OCI-LY1 (cell line): ENCODE data around the gene ACOT8.

Source experiments
- H2AFZ ChIP-seq: fragments of 200-600 bp; sonication (generic), shearing (Covaris generic); 2 replicates; pipeline ENCODE4 v1.6.0; 2014; ENCODE audit warnings: antibody characterized with exemption, mild to moderate bottlenecking, low read length
- H3F3A ChIP-seq: fragments of 200-600 bp; sonication (generic), shearing (Covaris generic); 2 replicates; pipeline ENCODE4 v1.6.0; 2014; ENCODE audit warnings: mild to moderate bottlenecking, antibody characterized with exemption, low read length, moderate library complexity; ENCODE audit not compliant: insufficient read depth
- H3K27ac ChIP-seq: fragments of 200-600 bp; sonication (generic); 2 replicates; pipeline ENCODE4 v1.5.1; 2014; ENCODE audit warnings: low read length, mixed run types, mild to moderate bottlenecking, low read depth; ENCODE audit not compliant: poor library complexity, severe bottlenecking
- H3K27me3 ChIP-seq: fragments of 200-600 bp; sonication (generic); 2 replicates; pipeline ENCODE4 v1.6.0; 2014; ENCODE audit warnings: antibody characterized with exemption, mild to moderate bottlenecking, low read length, moderate library complexity; ENCODE audit not compliant: insufficient read depth
- H3K36me3 ChIP-seq: fragments of 200-600 bp; sonication (generic); 2 replicates; pipeline ENCODE4 v1.6.1; 2014; ENCODE audit warnings: mild to moderate bottlenecking, antibody characterized with exemption, low read length, moderate library complexity, mixed read lengths; ENCODE audit not compliant: insufficient read depth
- H3K4me1 ChIP-seq: fragments of 200-600 bp; sonication (generic); 2 replicates; pipeline ENCODE4 v1.5.1; 2014; ENCODE audit warnings: mild to moderate bottlenecking, low read length, moderate library complexity; ENCODE audit not compliant: insufficient read depth, severe bottlenecking
- H3K4me2 ChIP-seq: fragments of 200-600 bp; sonication (generic), shearing (Covaris generic); 2 replicates; pipeline ENCODE4 v1.6.1; 2014; ENCODE audit warnings: low read length
- H3K4me3 ChIP-seq: fragments of 200-600 bp; sonication (generic); 2 replicates; pipeline ENCODE4 v1.5.1; 2014; ENCODE audit warnings: low read length, low read depth, mild to moderate bottlenecking, mixed read lengths; ENCODE audit not compliant: poor library complexity, severe bottlenecking
- H3K79me2 ChIP-seq: fragments of 200-600 bp; shearing (Covaris generic); 2 replicates; pipeline ENCODE4 v1.6.1; 2016; ENCODE audit warnings: mixed run types, low read length, mixed read lengths; ENCODE audit not compliant: insufficient read depth
- H3K9ac ChIP-seq: fragments of 200-600 bp; sonication (generic), shearing (Covaris generic); 2 replicates; pipeline ENCODE4 v1.6.1; 2014; ENCODE audit warnings: mild to moderate bottlenecking, low read length, mixed read lengths
- H3K9me2 ChIP-seq: fragments of 200-600 bp; sonication (generic), shearing (Covaris generic); 2 replicates; pipeline ENCODE4 v1.6.1; 2014; ENCODE audit warnings: low read depth, mild to moderate bottlenecking, low read length, mixed read lengths
- H3K9me3 ChIP-seq: fragments of 200-600 bp; shearing (Covaris generic); 2 replicates; pipeline ENCODE4 v1.6.1; 2014; ENCODE audit warnings: low read length, mixed read lengths
- H4K20me1 ChIP-seq: fragments of 200-600 bp; sonication (generic), shearing (Covaris generic); 2 replicates; pipeline ENCODE4 v1.6.0; 2016; ENCODE audit warnings: mild to moderate bottlenecking, low read length; ENCODE audit not compliant: insufficient read depth
- EZH2 ChIP-seq: fragments of 200-600 bp; sonication (generic), shearing (Covaris generic); IDR thresholded peaks from 2 replicates; pipeline ENCODE4 v1.8.0; 2017; ENCODE audit warnings: borderline replicate concordance, mixed run types, mild to moderate bottlenecking, antibody characterized with exemption, low read length, moderate library complexity, mixed read lengths
- TF ChIP-seq, protein P1 (sequence below): fragments of 200-600 bp; sonication (generic), shearing (Covaris generic); IDR thresholded peaks from 2 replicates; pipeline ENCODE4 v1.5.1; 2017; ENCODE audit warnings: mild to moderate bottlenecking, antibody characterized with exemption, low read length, moderate library complexity, mixed read lengths

ACOT8 gene

DNA sequence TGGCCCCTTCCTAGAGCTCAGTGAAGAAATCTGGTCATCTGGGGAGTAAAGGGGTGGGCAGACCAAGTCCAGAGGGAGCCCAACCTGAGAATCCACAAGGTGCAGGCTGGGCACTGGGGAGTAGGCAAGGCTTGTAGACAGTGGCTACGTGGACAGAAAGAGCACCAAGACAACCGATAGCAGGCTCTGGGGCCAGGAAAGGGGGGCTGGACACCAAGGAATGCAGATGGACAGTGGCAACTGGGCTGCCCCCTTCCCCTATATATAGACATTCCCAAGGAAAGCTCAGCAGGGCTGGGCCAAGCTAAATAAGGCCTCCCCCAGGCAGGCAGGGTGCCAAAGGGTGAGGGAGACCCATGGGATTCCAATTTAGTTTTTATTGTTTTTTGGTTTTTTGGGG, 28.6 kb downstream of the ACOT8 start:
- no peak for TF ChIP-seq EZH2
- TF ChIP-seq, protein P1, sequence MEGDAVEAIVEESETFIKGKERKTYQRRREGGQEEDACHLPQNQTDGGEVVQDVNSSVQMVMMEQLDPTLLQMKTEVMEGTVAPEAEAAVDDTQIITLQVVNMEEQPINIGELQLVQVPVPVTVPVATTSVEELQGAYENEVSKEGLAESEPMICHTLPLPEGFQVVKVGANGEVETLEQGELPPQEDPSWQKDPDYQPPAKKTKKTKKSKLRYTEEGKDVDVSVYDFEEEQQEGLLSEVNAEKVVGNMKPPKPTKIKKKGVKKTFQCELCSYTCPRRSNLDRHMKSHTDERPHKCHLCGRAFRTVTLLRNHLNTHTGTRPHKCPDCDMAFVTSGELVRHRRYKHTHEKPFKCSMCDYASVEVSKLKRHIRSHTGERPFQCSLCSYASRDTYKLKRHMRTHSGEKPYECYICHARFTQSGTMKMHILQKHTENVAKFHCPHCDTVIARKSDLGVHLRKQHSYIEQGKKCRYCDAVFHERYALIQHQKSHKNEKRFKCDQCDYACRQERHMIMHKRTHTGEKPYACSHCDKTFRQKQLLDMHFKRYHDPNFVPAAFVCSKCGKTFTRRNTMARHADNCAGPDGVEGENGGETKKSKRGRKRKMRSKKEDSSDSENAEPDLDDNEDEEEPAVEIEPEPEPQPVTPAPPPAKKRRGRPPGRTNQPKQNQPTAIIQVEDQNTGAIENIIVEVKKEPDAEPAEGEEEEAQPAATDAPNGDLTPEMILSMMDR: no peak
- no peak overlapping the region for H2AFZ ChIP-seq

DNA sequence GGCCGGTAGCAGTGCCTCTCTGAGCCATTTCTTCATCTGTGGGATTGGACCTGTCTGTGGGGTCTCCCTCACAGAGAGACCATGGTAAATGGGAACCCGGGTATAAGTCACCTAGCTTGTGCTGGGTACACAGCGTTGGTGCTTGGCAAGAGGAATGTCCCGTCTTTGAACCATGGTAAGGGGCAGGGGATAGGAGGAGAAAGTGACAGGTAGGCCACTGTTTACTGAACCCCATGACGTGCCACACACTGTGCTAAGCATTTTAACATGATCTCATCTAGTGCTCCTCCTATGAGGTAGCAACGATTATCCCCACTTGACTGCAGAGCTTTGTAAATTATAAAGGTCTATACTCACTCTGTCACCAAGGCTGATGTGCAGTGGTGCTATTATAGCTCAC, 29.5 kb downstream of the ACOT8 start:
- no peak overlapping the region for H3K27ac ChIP-seq
- H3K4me3 ChIP-seq: no peak overlapping the region
- H3K9ac ChIP-seq: no peak overlapping the region
- no peaks in the 10 kb centered on the region for H3K9me3 ChIP-seq
- H3K9me2 ChIP-seq: no peaks in the 10 kb centered on the region
- no peak overlapping the region for H3K4me2 ChIP-seq
- H4K20me1 ChIP-seq: no peaks in the 10 kb centered on the region
- no peak overlapping the region for H2AFZ ChIP-seq
- H3K27me3 ChIP-seq: no peaks in the 10 kb centered on the region
- TF ChIP-seq, protein P1: no peak
- no peak for TF ChIP-seq EZH2
- no peaks in the 10 kb centered on the region for H3K79me2 ChIP-seq
- H3K4me1 ChIP-seq: no peaks in the 10 kb centered on the region
- H3K36me3 ChIP-seq: no peaks in the 10 kb centered on the region
- no peaks in the 10 kb centered on the region for H3F3A ChIP-seq

More for the DNA sequence above, 28.6 kb downstream of the ACOT8 start:
- H3K27me3 ChIP-seq: no peaks in the 10 kb centered on the region
- no peaks in the 10 kb centered on the region for H3K79me2 ChIP-seq
- H3K9me2 ChIP-seq: no peaks in the 10 kb centered on the region
- no peaks in the 10 kb centered on the region for H3F3A ChIP-seq
- H3K36me3 ChIP-seq: no peaks in the 10 kb centered on the region
- no peaks in the 10 kb centered on the region for H4K20me1 ChIP-seq
- no peak overlapping the region for H3K4me3 ChIP-seq
- no peak overlapping the region for H3K9ac ChIP-seq
- H3K4me2 ChIP-seq: no peak overlapping the region
- H3K9me3 ChIP-seq: no peaks in the 10 kb centered on the region
- peaks cover 4% of the 10 kb centered on the region for H3K4me1 ChIP-seq
- no peak overlapping the region for H3K27ac ChIP-seq

GRCh38 chr20:45827030-45827652, 30.1 kb downstream of the ACOT8 start, which contains the start of gene TNNC2:
Gene TNNC2 (minus strand): TSS chr20:45827312. CDS start chr20:45827248, 64 bp downstream.
- Histone ChIP-seq H4K20me1 (no peaks in the 10 kb centered on the region), H2AFZ (no peak within 1 kb of the TSS), H3K9ac (no peak within 1 kb of the TSS), H3K9me2 (no peaks in the 10 kb centered on the region), H3F3A (no peaks in the 10 kb centered on the region), H3K4me3 (no peak within 1 kb of the TSS), H3K27ac (no peak within 1 kb of the TSS), H3K9me3 (no peaks in the 10 kb centered on the region), H3K4me1 (no peaks in the 10 kb centered on the region), H3K36me3 (no peaks in the 10 kb centered on the region), H3K4me2 (no peak within 1 kb of the TSS), H3K79me2 (no peaks in the 10 kb centered on the region), H3K27me3 (no peaks in the 10 kb centered on the region)
- TF ChIP-seq EZH2: no peak
- TF ChIP-seq, protein P1: no peak
